ENCODE data around the gene S100A10.

The S100A10 gene

DNA sequence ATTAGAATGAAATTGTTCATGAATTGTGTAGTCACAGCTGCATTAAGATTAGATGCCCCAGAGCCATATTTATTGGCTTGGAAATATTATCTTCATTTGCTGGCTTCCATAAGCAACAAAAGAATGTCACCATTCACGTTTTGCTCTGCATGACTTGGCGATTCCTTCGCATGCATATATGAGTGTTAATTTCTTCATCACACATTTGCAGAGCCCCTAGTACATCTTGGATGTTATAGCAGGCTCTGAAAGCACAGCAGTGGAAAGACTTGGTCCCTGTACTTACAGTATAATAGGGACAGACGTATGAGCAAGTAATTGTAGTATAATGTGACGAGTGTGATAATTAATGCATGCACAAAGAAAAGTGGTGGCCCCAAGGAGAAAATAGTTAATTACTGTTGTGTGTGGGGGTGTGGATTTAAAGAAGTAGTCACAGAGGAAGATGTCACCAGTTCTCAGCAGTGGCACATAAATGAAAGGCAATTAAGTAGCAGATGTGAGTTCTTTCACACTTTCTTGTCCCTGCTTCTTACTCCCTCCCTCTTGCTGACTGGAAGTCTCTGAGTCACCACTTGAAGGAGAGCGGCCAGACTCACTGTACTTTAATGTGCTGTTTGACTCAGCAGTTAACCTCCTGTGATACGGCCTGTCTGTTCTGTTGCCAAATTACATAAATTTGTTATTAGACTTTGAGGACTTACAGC is 21.0 kb downstream of the S100A10 start:
- no peak for TF ChIP-seq CTCF (IDR thresholded peaks at IDR 0.05)
- TF ChIP-seq ZFX (IDR thresholded peaks at IDR 0.05; ENCODE audit: borderline replicate concordance) = no peak

DNA sequence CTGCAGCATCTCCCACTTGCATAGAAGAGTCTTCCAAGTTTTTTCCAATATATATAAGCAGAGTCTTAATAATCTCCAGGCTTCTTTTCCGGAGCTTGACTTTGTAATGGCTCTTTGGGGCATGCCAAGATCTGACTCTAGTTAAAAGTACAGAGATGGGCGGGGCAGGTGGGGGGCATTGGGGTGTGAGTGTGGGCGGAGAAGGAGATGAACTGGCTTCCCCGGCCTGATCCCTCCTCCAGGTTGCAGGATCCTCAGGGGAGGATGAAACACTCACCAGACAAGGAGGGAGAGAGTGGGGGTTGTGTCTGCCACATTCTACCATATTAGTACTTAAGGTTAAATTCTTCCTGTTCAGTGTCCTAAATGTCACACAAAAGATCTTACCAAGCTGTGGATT is 23.0 kb downstream of the S100A10 start:
- no peak for TF ChIP-seq CTCF (IDR thresholded peaks at IDR 0.05)
- no peak for TF ChIP-seq ZFX (IDR thresholded peaks at IDR 0.05; ENCODE audit: borderline replicate concordance)
- H3K27ac ChIP-seq = no peak overlapping the region

More for the DNA sequence above, 21.0 kb downstream of the S100A10 start:
- H3K27ac ChIP-seq = peak overlapping the region; percentile 75

GRCh38 chr1:151970128-151970527 is 23.5 kb downstream of the S100A10 start:
- TF ChIP-seq ZFX (IDR thresholded peaks at IDR 0.05; ENCODE audit: borderline replicate concordance) (no peak), CTCF (IDR thresholded peaks at IDR 0.05) (no peak)
- H3K27ac ChIP-seq = no peak overlapping the region

DNA sequence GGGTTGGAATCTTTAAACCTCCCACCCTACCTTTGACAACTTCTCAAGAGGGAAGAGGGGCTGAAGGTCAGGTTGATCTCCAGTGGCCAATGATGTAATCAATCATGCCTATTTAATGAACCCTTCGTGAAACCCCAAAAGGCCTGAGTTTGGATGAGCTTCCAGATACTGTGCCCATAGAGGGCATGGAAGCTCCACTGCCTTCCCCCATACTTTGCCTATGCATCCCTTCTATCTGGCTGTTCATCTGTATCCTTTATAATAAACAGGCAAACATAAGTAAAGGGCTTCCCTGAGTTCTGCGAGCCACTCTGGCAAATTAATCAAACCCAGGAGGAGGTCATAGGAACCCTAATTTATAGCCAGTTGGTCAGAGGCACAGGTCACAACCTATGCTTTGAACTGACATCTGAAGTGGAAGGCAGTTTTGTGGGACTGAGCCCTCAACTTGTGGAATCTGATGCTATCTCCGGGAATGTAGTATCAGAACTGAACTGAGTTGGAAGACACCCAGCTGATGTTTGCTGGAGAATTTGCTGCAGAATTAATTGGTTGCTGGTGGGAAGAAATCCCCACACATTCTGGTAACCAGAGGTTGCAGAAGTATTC is 24.8 kb downstream of the S100A10 start:
- TF ChIP-seq CTCF (IDR thresholded peaks at IDR 0.05) (no peak), ZFX (IDR thresholded peaks at IDR 0.05; ENCODE audit: borderline replicate concordance) (no peak)
- H3K27ac ChIP-seq = no peak overlapping the region

DNA sequence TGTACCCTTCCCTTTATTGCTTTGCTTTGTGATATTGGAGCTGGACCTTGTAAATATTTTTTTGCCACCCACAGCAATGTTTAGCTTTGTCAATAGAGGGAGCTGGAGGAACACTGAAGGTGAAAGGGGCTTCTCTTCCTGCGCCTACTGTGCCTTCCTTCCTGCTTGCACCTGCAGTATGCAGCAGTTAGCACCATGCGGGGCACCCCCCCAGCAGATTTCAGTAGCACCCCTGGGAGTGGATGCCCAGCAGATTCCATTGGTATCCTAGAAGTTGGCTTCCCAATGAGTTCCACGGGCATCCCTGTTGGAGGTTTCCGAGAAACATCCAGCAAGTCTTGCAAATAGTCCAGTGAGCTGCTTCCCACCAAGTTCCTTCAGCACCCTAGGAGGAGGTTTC is 25.6 kb downstream of the S100A10 start:
- TF ChIP-seq CTCF (IDR thresholded peaks at IDR 0.05) = peak; percentile 94
- no peak for TF ChIP-seq ZFX (IDR thresholded peaks at IDR 0.05; ENCODE audit: borderline replicate concordance)
- H3K27ac ChIP-seq = no peak overlapping the region

GRCh38 chr1:151967091-151967490 is 26.6 kb downstream of the S100A10 start:
- no peak overlapping the region for H3K27ac ChIP-seq
- TF ChIP-seq ZFX (IDR thresholded peaks at IDR 0.05; ENCODE audit: borderline replicate concordance) = no peak
- no peak for TF ChIP-seq CTCF (IDR thresholded peaks at IDR 0.05)

- H3K27ac ChIP-seq = no peak overlapping the region
- TF ChIP-seq CTCF (IDR thresholded peaks at IDR 0.05) (no peak), ZFX (IDR thresholded peaks at IDR 0.05; ENCODE audit: borderline replicate concordance) (no peak)
These were observed 27.6 kb downstream of the S100A10 start for GRCh38 chr1:151966061-151966460.
